ENCODE data around the gene IRF8.

GRCh38 chr16:85940214-85940613 lies 41.3 kb downstream of the IRF8 start:
- TF ChIP-seq CTCF (IDR thresholded peaks at IDR 0.05): no peak
- no peak for TF ChIP-seq ZFX (IDR thresholded peaks at IDR 0.05; ENCODE audit: borderline replicate concordance)
